HUES6 (cell line): ENCODE measurements around the gene UBE2F.
A peak's percentile ranks its signal among the peaks of the same experiment; 100 is the strongest.
"Not testable (repeated sequence)": the region's sequence is repeated elsewhere in the genome, so short reads cannot be mapped to it uniquely, and the experiment has no call there.

Source experiments
- H3K27ac ChIP-seq: 2 replicates; pipeline ENCODE4 v1.7.0; 2013; ENCODE audit warnings: low read depth, mild to moderate bottlenecking, low read length, inconsistent platforms
- H3K27me3 ChIP-seq: 2 replicates; pipeline ENCODE4 v1.6.1; 2013; ENCODE audit warnings: low read length; ENCODE audit not compliant: control insufficient read depth, insufficient read depth
- H3K36me3 ChIP-seq: 2 replicates; pipeline ENCODE4 v1.6.1; 2013; ENCODE audit warnings: low read length; ENCODE audit not compliant: control insufficient read depth, insufficient read depth
- H3K4me1 ChIP-seq: 2 replicates; pipeline ENCODE4 v1.6.1; 2013; ENCODE audit warnings: low read length; ENCODE audit not compliant: control insufficient read depth, insufficient read depth
- H3K4me3 ChIP-seq: 2 replicates; pipeline ENCODE4 v1.5.1; 2013; ENCODE audit warnings: low read depth, low read length
- H3K9ac ChIP-seq: one replicate; pipeline ENCODE4 v1.6.1; 2013; ENCODE audit warnings: mild to moderate bottlenecking, low read length
- H3K9me3 ChIP-seq: 2 replicates; pipeline ENCODE4 v1.6.1; 2013; ENCODE audit warnings: low read depth, low read length; ENCODE audit not compliant: control insufficient read depth, insufficient read depth

The UBE2F gene

GRCh38 chr2:237964578-237965404 is 2.0 kb upstream of the UBE2F start:
- H3K27me3 ChIP-seq = no peaks in the 10 kb centered on the region
- peaks cover 9% of the 10 kb centered on the region for H3K4me1 ChIP-seq
- no peaks in the 10 kb centered on the region for H3K36me3 ChIP-seq
- H3K9me3 ChIP-seq = peaks cover 23% of the 10 kb centered on the region
- no peak overlapping the region for H3K27ac ChIP-seq
- no peak overlapping the region for H3K9ac ChIP-seq
- H3K4me3 ChIP-seq = no peak overlapping the region

- H3K27ac ChIP-seq, H3K4me1 ChIP-seq, H3K27me3 ChIP-seq, H3K36me3 ChIP-seq, H3K9ac ChIP-seq: not testable (repeated sequence)
- peak overlapping the region; percentile 86 for H3K4me3 ChIP-seq
- H3K9me3 ChIP-seq = peaks cover 23% of the 10 kb centered on the region
These were observed 970 bp upstream of the UBE2F start for GRCh38 chr2:237965844-237966243.

- Histone ChIP-seq H3K4me3 (peak overlapping the region; percentile 86), H3K9ac (peak overlapping the region; percentile 62), H3K27me3 (no peaks in the 10 kb centered on the region), H3K27ac (no peak overlapping the region), H3K4me1 (peaks cover 9% of the 10 kb centered on the region), H3K9me3 (peaks cover 20% of the 10 kb centered on the region), H3K36me3 (no peaks in the 10 kb centered on the region)
These were observed 607 bp upstream of the UBE2F start for GRCh38 chr2:237966250-237966564.

GRCh38 chr2:237967463-237967951 is 693 bp downstream of the UBE2F start:
- no peaks in the 10 kb centered on the region for H3K27me3 ChIP-seq

GRCh38 chr2:237968048-237968862 is 1.4 kb downstream of the UBE2F start:
- Histone ChIP-seq H3K27ac (no peak overlapping the region), H3K4me3 (peak overlapping the region; percentile 86), H3K27me3 (no peaks in the 10 kb centered on the region), H3K9ac (peak overlapping the region; percentile 79), H3K36me3 (peaks cover 1% of the 10 kb centered on the region; the same call in 1 of the 2 replicates), H3K4me1 (peaks cover 9% of the 10 kb centered on the region), H3K9me3 (no peaks in the 10 kb centered on the region)

More at GRCh38 chr2:237967463-237967951, 693 bp downstream of the UBE2F start:
- Histone ChIP-seq H3K4me3 (peak overlapping the region; percentile 86), H3K27ac (no peak overlapping the region), H3K4me1 (peaks cover 9% of the 10 kb centered on the region), H3K9me3 (peaks cover 7% of the 10 kb centered on the region), H3K9ac (peak overlapping the region; percentile 79), H3K36me3 (no peaks in the 10 kb centered on the region)

- H3K36me3 ChIP-seq = peaks cover 18% of the 10 kb centered on the region
- no peak overlapping the region for H3K9ac ChIP-seq
- H3K4me3 ChIP-seq = no peak overlapping the region
- H3K27me3 ChIP-seq = no peaks in the 10 kb centered on the region
- no peaks in the 10 kb centered on the region for H3K9me3 ChIP-seq
- H3K4me1 ChIP-seq = peaks cover 9% of the 10 kb centered on the region
- H3K27ac ChIP-seq = no peak overlapping the region
These were observed 4.8 kb downstream of the UBE2F start for GRCh38 chr2:237971661-237972060.

- H3K27ac ChIP-seq = no peak overlapping the region
- H3K9me3 ChIP-seq = no peaks in the 10 kb centered on the region
- H3K36me3 ChIP-seq = peaks cover 18% of the 10 kb centered on the region
- peaks cover 9% of the 10 kb centered on the region for H3K4me1 ChIP-seq
- H3K9ac ChIP-seq = no peak overlapping the region
- H3K27me3 ChIP-seq = no peaks in the 10 kb centered on the region
- H3K4me3 ChIP-seq = no peak overlapping the region
These were observed 5.4 kb downstream of the UBE2F start for GRCh38 chr2:237972211-237972610.

GRCh38 chr2:237972936-237973335 is 6.1 kb downstream of the UBE2F start:
- Histone ChIP-seq H3K27me3 (no peaks in the 10 kb centered on the region), H3K4me1 (peaks cover 8% of the 10 kb centered on the region), H3K27ac (no peak overlapping the region), H3K4me3 (no peak overlapping the region), H3K9me3 (no peaks in the 10 kb centered on the region), H3K9ac (no peak overlapping the region), H3K36me3 (peaks cover 23% of the 10 kb centered on the region)

- Histone ChIP-seq H3K9ac (no peak overlapping the region), H3K27ac (no peak overlapping the region), H3K27me3 (no peaks in the 10 kb centered on the region), H3K36me3 (peaks cover 26% of the 10 kb centered on the region), H3K4me1 (peaks cover 5% of the 10 kb centered on the region; the same call in 1 of the 2 replicates), H3K4me3 (no peak overlapping the region), H3K9me3 (no peaks in the 10 kb centered on the region)
These were observed 10.6 kb downstream of the UBE2F start for GRCh38 chr2:237977380-237977779.

- H3K27me3 ChIP-seq = no peaks in the 10 kb centered on the region
- H3K27ac ChIP-seq = no peak overlapping the region
- peaks cover 5% of the 10 kb centered on the region; the same call in 1 of the 2 replicates for H3K4me1 ChIP-seq
- peaks cover 26% of the 10 kb centered on the region for H3K36me3 ChIP-seq
- H3K9me3 ChIP-seq = no peaks in the 10 kb centered on the region
- H3K4me3 ChIP-seq = no peak overlapping the region
- no peak overlapping the region for H3K9ac ChIP-seq
These were observed 11.4 kb downstream of the UBE2F start for GRCh38 chr2:237978058-237978712.
